Parathyroid adenoma (tissue), 2 donors: Measurements from ENCODE around the gene EIF3M.

Experiments used
- H2AFZ ChIP-seq: fragments of 300-600 bp; sonication (generic); one replicate; pipeline ENCODE4 v1.7.0; 2017; ENCODE audit warnings: antibody characterized with exemption, mild to moderate bottlenecking
- H3K27ac ChIP-seq: fragments of 300-600 bp; sonication (generic); one replicate; pipeline ENCODE4 v1.7.0; 2017
- H3K27me3 ChIP-seq: fragments of 300-600 bp; sonication (generic); one replicate; pipeline ENCODE4 v1.7.0; 2017; ENCODE audit warnings: low read length; ENCODE audit not compliant: control insufficient read depth, insufficient read depth
- H3K36me3 ChIP-seq: fragments of 300-600 bp; sonication (generic); one replicate; pipeline ENCODE4 v1.7.0; 2017; ENCODE audit warnings: low read length; ENCODE audit not compliant: control insufficient read depth, insufficient read depth
- H3K4me1 ChIP-seq: fragments of 300-600 bp; sonication (generic); one replicate; pipeline ENCODE4 v1.7.0; 2017; ENCODE audit warnings: control low read depth
- H3K4me2 ChIP-seq: fragments of 300-600 bp; sonication (generic); one replicate; pipeline ENCODE4 v1.7.0; 2017; ENCODE audit warnings: low read length
- H3K4me3 ChIP-seq: fragments of 300-600 bp; sonication (generic); one replicate; pipeline ENCODE4 v1.7.0; 2017; ENCODE audit warnings: low read depth, low read length
- H3K79me2 ChIP-seq: fragments of 300-600 bp; sonication (generic); one replicate; pipeline ENCODE4 v1.7.0; 2017; ENCODE audit warnings: control low read depth
- H3K9ac ChIP-seq: fragments of 300-600 bp; sonication (generic); one replicate; pipeline ENCODE4 v1.7.0; 2017; ENCODE audit warnings: mild to moderate bottlenecking
- H3K9me3 ChIP-seq: fragments of 300-600 bp; sonication (generic); one replicate; pipeline ENCODE4 v1.7.0; 2017; ENCODE audit warnings: low read length; ENCODE audit not compliant: control insufficient read depth
- TF ChIP-seq, protein P1 (sequence below): fragments of 300-600 bp; sonication (generic); IDR thresholded peaks from one replicate; pipeline ENCODE4 v1.7.0; 2017; ENCODE audit warnings: antibody characterized with exemption, mild to moderate bottlenecking
- donor health status: primary hyperparathyroidism.

The EIF3M gene

DNA sequence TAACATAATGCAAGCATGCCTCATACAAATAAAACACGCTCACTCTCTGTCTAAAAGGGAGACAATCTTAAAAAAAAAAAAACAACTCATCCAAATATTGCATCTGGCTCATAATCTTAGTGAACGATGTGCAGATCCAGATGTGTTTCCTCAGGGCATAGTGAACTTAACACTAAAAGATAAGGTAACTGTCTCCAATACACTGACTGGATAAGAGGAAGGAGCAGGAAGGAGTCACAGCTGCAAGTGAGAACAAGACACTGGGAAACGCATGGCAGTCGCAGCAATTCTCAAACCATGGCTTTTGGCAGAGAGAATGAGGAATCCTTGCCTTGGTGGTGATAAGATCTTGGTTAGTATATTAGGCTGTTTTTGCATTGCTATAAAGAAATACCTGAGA lies 9.2 kb upstream of the EIF3M start:
- Histone ChIP-seq H3K9me3 (no peaks in the 10 kb centered on the region), H3K27me3 (no peaks in the 10 kb centered on the region), H3K4me3 (no peak overlapping the region), H3K79me2 (no peaks in the 10 kb centered on the region), H3K4me1 (no peaks in the 10 kb centered on the region), H3K27ac (no peak overlapping the region), H2AFZ (no peak overlapping the region), H3K36me3 (no peaks in the 10 kb centered on the region), H3K9ac (no peak overlapping the region), H3K4me2 (no peak overlapping the region)
- TF ChIP-seq, protein P1, sequence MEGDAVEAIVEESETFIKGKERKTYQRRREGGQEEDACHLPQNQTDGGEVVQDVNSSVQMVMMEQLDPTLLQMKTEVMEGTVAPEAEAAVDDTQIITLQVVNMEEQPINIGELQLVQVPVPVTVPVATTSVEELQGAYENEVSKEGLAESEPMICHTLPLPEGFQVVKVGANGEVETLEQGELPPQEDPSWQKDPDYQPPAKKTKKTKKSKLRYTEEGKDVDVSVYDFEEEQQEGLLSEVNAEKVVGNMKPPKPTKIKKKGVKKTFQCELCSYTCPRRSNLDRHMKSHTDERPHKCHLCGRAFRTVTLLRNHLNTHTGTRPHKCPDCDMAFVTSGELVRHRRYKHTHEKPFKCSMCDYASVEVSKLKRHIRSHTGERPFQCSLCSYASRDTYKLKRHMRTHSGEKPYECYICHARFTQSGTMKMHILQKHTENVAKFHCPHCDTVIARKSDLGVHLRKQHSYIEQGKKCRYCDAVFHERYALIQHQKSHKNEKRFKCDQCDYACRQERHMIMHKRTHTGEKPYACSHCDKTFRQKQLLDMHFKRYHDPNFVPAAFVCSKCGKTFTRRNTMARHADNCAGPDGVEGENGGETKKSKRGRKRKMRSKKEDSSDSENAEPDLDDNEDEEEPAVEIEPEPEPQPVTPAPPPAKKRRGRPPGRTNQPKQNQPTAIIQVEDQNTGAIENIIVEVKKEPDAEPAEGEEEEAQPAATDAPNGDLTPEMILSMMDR = no peak

DNA sequence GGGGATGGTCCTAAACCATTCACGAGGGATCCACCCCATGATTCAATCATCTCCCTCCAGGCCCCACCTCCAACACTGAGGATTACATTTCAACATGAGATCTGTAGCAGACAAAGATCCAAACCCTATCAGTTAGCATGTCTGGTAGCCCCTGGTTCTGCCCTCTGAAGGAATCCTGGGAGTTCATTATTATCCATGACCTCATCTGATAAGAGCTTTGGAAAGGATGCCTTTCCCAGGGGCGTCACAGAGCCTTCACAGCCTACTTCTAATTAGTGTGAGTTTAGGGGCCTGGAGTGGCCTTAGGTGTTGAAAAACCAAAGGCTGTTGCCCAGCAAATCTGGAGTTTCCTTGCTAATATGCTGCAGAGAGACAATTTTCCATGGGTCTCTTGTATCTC lies 8.6 kb upstream of the EIF3M start:
- Histone ChIP-seq H3K79me2 (no peaks in the 10 kb centered on the region), H3K27me3 (no peaks in the 10 kb centered on the region), H3K27ac (no peak overlapping the region), H2AFZ (no peak overlapping the region), H3K36me3 (no peaks in the 10 kb centered on the region), H3K9me3 (no peaks in the 10 kb centered on the region), H3K9ac (no peak overlapping the region), H3K4me3 (no peak overlapping the region), H3K4me1 (no peaks in the 10 kb centered on the region), H3K4me2 (no peak overlapping the region)
- TF ChIP-seq, protein P1 = no peak

DNA sequence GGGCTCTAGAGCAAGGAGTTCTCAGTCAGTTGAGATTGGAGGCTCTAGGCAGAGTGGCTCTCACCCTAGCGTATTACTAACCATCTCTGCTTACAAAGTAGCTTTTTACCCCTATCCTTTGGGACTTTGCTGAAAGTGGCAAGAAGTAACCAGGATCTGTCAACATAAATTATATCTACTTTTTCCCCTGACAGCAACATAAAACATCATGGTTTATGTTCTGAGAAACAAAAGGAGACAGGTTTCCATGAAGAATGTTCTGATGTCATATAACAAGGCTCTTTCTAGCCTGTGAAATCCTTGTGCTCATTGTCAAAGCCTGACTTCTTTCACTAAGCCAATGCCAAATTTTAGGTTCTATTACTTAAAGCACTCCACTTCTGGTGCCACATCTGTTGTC lies 7.2 kb upstream of the EIF3M start:
- no peak overlapping the region for H3K4me3 ChIP-seq
- no peak overlapping the region for H3K27ac ChIP-seq
- H2AFZ ChIP-seq = no peak overlapping the region
- no peaks in the 10 kb centered on the region for H3K27me3 ChIP-seq
- H3K79me2 ChIP-seq = no peaks in the 10 kb centered on the region
- no peaks in the 10 kb centered on the region for H3K4me1 ChIP-seq
- H3K36me3 ChIP-seq = no peaks in the 10 kb centered on the region
- TF ChIP-seq, protein P1 = no peak
- no peaks in the 10 kb centered on the region for H3K9me3 ChIP-seq
- H3K9ac ChIP-seq = no peak overlapping the region
- no peak overlapping the region for H3K4me2 ChIP-seq

DNA sequence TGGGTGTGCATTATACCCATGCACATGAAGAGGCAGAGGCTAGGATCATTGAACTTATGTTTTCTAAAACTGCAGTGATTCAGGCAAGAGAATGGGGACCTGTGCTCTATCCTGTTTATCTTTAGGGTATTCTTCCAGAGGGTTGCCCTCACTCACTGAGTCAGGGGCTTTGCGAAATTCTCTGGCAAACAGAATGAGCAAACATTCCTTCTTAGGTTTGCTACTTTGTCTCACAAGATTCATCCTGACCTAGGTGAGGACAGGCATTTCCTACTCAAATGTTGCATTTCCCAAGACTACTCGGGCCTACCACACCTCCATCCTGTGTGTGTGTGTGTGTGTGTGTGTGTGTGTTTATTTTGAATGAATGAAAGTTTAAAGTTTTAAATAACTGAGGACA lies 2.7 kb upstream of the EIF3M start:
- no peak overlapping the region for H3K27ac ChIP-seq
- H3K9me3 ChIP-seq = no peaks in the 10 kb centered on the region
- H3K79me2 ChIP-seq = no peaks in the 10 kb centered on the region
- H3K9ac ChIP-seq = no peak overlapping the region
- no peak overlapping the region for H2AFZ ChIP-seq
- H3K36me3 ChIP-seq = no peaks in the 10 kb centered on the region
- H3K27me3 ChIP-seq = no peaks in the 10 kb centered on the region
- H3K4me2 ChIP-seq = no peak overlapping the region
- H3K4me3 ChIP-seq = no peak overlapping the region
- TF ChIP-seq, protein P1 = no peak
- peaks cover 4% of the 10 kb centered on the region for H3K4me1 ChIP-seq

DNA sequence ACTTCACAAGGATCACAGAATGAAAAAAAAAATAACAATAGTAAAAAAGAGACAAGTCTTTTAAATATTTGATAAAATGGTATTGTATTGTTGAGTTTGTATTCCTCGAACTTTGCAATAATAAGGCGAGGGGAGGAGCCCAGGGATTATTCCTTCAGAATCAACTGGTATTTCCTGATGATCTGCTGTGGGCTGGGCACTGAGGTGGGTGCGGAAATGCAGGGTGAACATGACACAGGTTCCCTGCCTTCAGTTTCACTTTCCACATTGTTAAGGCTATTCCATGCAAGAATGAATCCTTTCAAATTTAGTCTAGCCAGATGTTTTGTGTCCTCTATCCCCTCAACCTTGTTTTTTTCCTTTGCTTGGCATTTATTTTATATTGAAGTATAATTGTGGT lies 2.1 kb upstream of the EIF3M start:
- H3K27ac ChIP-seq = no peak overlapping the region
- no peak overlapping the region for H2AFZ ChIP-seq
- H3K36me3 ChIP-seq = no peaks in the 10 kb centered on the region
- peaks cover 4% of the 10 kb centered on the region for H3K4me1 ChIP-seq
- H3K79me2 ChIP-seq = no peaks in the 10 kb centered on the region
- H3K9me3 ChIP-seq = no peaks in the 10 kb centered on the region
- no peak overlapping the region for H3K9ac ChIP-seq
- H3K27me3 ChIP-seq = no peaks in the 10 kb centered on the region
- H3K4me3 ChIP-seq = no peak overlapping the region
- TF ChIP-seq, protein P1 = no peak
- H3K4me2 ChIP-seq = no peak overlapping the region
